Measurements from ENCODE around the gene PRH2. TPM values are rescaled to one million over a fixed set of nuclear protein-coding genes. Genes with fewer than 3 reads are reported as not detected.

The PRH2 gene
- total and polyA plus RNA-seq, 2 of the 8 experiments (the other 6 are each of a cell fraction or from before 2014, with no cell fraction given) = not detected

- Histone ChIP-seq H3K23me2 (ENCODE audit: low read depth, low read length) (no peaks in the 10 kb centered on the region), H4K91ac (replicated peaks; ENCODE audit: insufficient read length, low read length) (no peak within 1 kb of the TSS), H3K18ac (ENCODE audit: extremely low read depth, low read length) (no peak within 1 kb of the TSS), H3K27ac (ENCODE audit: low read depth, low read length) (no peak within 1 kb of the TSS), H3K4me1 (replicated peaks in 1 of 4; ENCODE audit: control insufficient read depth in 3 of 4, insufficient read depth in 4 of 4, low read length in 3 of 4) (no peaks in the 10 kb centered on the region), H2BK5ac (ENCODE audit: low read depth, low read length) (no peak within 1 kb of the TSS), H3K9me3 (ENCODE audit: insufficient read depth in 2 of 2, low read depth in 1 of 2, low read length in 1 of 2) (peaks cover 0 to 4% of the 10 kb centered on the region in 2 experiments; a peak in 1 of 4 replicates), H3K4ac (replicated peaks; ENCODE audit: insufficient read length, low read depth, low read length) (no peak within 1 kb of the TSS), H4K5ac (ENCODE audit: insufficient read length, low read depth, low read length) (no peak within 1 kb of the TSS), H3K79me2 (ENCODE audit: control insufficient read depth in 1 of 2, insufficient read depth in 2 of 2, low read length in 2 of 2) (no peaks in the 10 kb centered on the region), H3K4me3 (ENCODE audit: extremely low read depth in 1 of 4, insufficient read depth in 2 of 4, low read depth in 3 of 4, low read length in 4 of 4) (no peak within 1 kb of the TSS), H3K56ac (replicated peaks; ENCODE audit: insufficient read length, low read depth, low read length) (no peak within 1 kb of the TSS), H3K27me3 (replicated peaks in 1 of 4; ENCODE audit: control insufficient read depth in 3 of 4, extremely low read depth in 1 of 4, insufficient read depth in 3 of 4, low read length in 3 of 4) (no peaks in the 10 kb centered on the region), H2BK20ac (ENCODE audit: low read length) (no peak within 1 kb of the TSS), H2AK5ac (ENCODE audit: low read depth, low read length) (no peak within 1 kb of the TSS), H4K20me1 (replicated peaks in 1 of 2; ENCODE audit: control insufficient read depth in 1 of 2, insufficient read depth in 2 of 2, low read length in 2 of 2) (no peaks in the 10 kb centered on the region), H3K23ac (ENCODE audit: insufficient read length) (no peak within 1 kb of the TSS), H3K36me3 (ENCODE audit: control insufficient read depth in 2 of 4, insufficient read depth in 4 of 4, low read length in 3 of 4) (no peaks in the 10 kb centered on the region; a peak in 1 of 8 replicates), H2BK15ac (ENCODE audit: low read length) (no peak within 1 kb of the TSS), H2BK120ac (replicated peaks; ENCODE audit: low read depth, low read length) (no peak within 1 kb of the TSS), H3K4me2 (ENCODE audit: insufficient read depth in 1 of 2, low read depth in 2 of 2, low read length in 2 of 2) (no peak within 1 kb of the TSS), H2BK12ac (ENCODE audit: low read depth, low read length) (no peak within 1 kb of the TSS), H2AFZ (ENCODE audit: low read length) (no peak within 1 kb of the TSS), H3K79me1 (ENCODE audit: low read depth, low read length) (no peaks in the 10 kb centered on the region), H3K14ac (ENCODE audit: insufficient read length) (no peak within 1 kb of the TSS), H4K8ac (ENCODE audit: extremely low read depth, insufficient read depth, low read length) (no peak within 1 kb of the TSS), H3K9ac (replicated peaks in 1 of 4; ENCODE audit: extremely low read depth in 1 of 4, low read depth in 3 of 4, low read length in 3 of 4) (no peak within 1 kb of the TSS)
- ChIA-PET POLR2A (ENCODE audit: partially characterized antibody) (no interaction called here), CTCF (ENCODE audit: partially characterized antibody) (no interaction called here)
- 95% methylated on average over 1 of the region's 1 CpG; no CpG with 5 or more reads in 1 of the 2 experiments for WGBS, 2 experiments (ENCODE audit: extremely low coverage in 1 of 2, insufficient coverage in 1 of 2, insufficient read length in 1 of 2, insufficient replicate concordance in 2 of 2, low coverage in 1 of 2, low lambda C conversion rate in 2 of 2, missing lambda C conversion rate in 1 of 2)
- DNase-seq (ENCODE audit: low read depth in 1 of 2, low spot score in 2 of 2) = no peak
- no peak for TF ChIP-seq YY1 (IDR thresholded peaks at IDR 0.05; ENCODE audit: low read depth, low read length)
- no peak for TF ChIP-seq RXRA (IDR thresholded peaks at IDR 0.05; ENCODE audit: insufficient read depth, low read depth, low read length)
- no peak for TF ChIP-seq CEBPB (IDR thresholded peaks at IDR 0.05; ENCODE audit: low read depth, low read length)
- TF ChIP-seq BRCA1 (IDR thresholded peaks at IDR 0.05; ENCODE audit: low read depth, low read length) = no peak
- no peak for TF ChIP-seq JUND (IDR thresholded peaks at IDR 0.05; ENCODE audit: low read length)
- no peak for TF ChIP-seq ASH2L (IDR thresholded peaks at IDR 0.05; ENCODE audit: low read length)
- no peak for TF ChIP-seq MAFK (IDR thresholded peaks at IDR 0.05; ENCODE audit: low read depth, low read length)
- TF ChIP-seq KDM4A (IDR thresholded peaks at IDR 0.05; ENCODE audit: low read depth, low read length, severe bottlenecking) = no peak
- no peak for FAIRE-seq
Observed at GRCh38 chr12:10909462-10909861, 19.6 kb upstream of the PRH2 start, which contains the start of gene TAS2R13. TSS of gene TAS2R13 (minus strand) at chr12:10909562. CDS start at chr12:10909298, 264 bp downstream.
